ENCODE data around the gene DESI2. TPM values are rescaled to one million over a fixed set of nuclear protein-coding genes. Genes with fewer than 3 reads are reported as not detected.
"Not testable (repeated sequence)": the region's sequence is repeated elsewhere in the genome, so short reads cannot be mapped to it uniquely, and the experiment has no call there.

Gene DESI2
- total RNA-seq, 1 experiment from 2014 or later: 58.7 TPM

- no peak overlapping the region for H3K9ac ChIP-seq (ENCODE audit: low read length)
- peaks cover 27% of the 10 kb centered on the region for H4K20me1 ChIP-seq (ENCODE audit: low read length)
- no peak overlapping the region for H2AFZ ChIP-seq (ENCODE audit: low read length)
- POLR2A ChIA-PET (ENCODE audit: unreplicated experiment): no interaction called here
- CTCF ChIA-PET: no interaction called here
- DNase-seq (no peak), ATAC-seq (no peak)
- H3K9me2 ChIP-seq (replicated peaks; ENCODE audit: low read length): no peaks in the 10 kb centered on the region
- H3K4me3 ChIP-seq (ENCODE audit: low read length): no peak overlapping the region
- H3K36me3 ChIP-seq (ENCODE audit: low read depth, low read length): peaks cover 32% of the 10 kb centered on the region
- H3K4me2 ChIP-seq (ENCODE audit: low read length): no peak overlapping the region
- H3K27ac ChIP-seq (ENCODE audit: low read length): no peak overlapping the region
- H3K27me3 ChIP-seq (ENCODE audit: low read length): no peaks in the 10 kb centered on the region
- H3K79me2 ChIP-seq (ENCODE audit: low read length): peaks cover 86% of the 10 kb centered on the region
- H3F3A ChIP-seq (ENCODE audit: low read length, unreplicated experiment): no peaks in the 10 kb centered on the region
- no TSS peak for BruUV-seq (replicated peaks)
- TF ChIP-seq EZH2phosphoT487 (IDR thresholded peaks at IDR 0.05; ENCODE audit: borderline replicate concordance, low read length): no peak
- TF ChIP-seq EZH2 (IDR thresholded peaks at IDR 0.05; ENCODE audit: low read length, unreplicated experiment): no peak
- no peak for TF ChIP-seq CTCF (conservative IDR thresholded peaks at IDR 0.05; ENCODE audit: low read depth, low read length)
- no peaks in the 10 kb centered on the region for H3K9me3 ChIP-seq (ENCODE audit: low read length)
- H3K4me1 ChIP-seq (ENCODE audit: insufficient read depth, low read length): peaks cover 31% of the 10 kb centered on the region
- intact Hi-C loops (cut with micrococcal nuclease): loop anchor here (5.0 to 10.0 kb wide), 2 partner anchors 57 to 305 kb away; no protein-coding TSS in a partner anchor
Measured at GRCh38 chr1:244657421-244657820, 4.5 kb downstream of the DESI2 start.

- H3K9ac ChIP-seq (ENCODE audit: low read length): no peak overlapping the region
- H4K20me1 ChIP-seq (ENCODE audit: low read length): peaks cover 15% of the 10 kb centered on the region
- intact Hi-C loops (cut with micrococcal nuclease): loop anchor here (5.0 to 10.0 kb wide), 2 partner anchors 55 to 303 kb away; no protein-coding TSS in a partner anchor
- H3K4me2 ChIP-seq (ENCODE audit: low read length): no peak overlapping the region
- no peaks in the 10 kb centered on the region for H3F3A ChIP-seq (ENCODE audit: low read length, unreplicated experiment)
- H3K4me3 ChIP-seq (ENCODE audit: low read length): no peak overlapping the region
- H3K79me2 ChIP-seq (ENCODE audit: low read length): peaks cover 91% of the 10 kb centered on the region
- H3K9me2 ChIP-seq (replicated peaks; ENCODE audit: low read length): no peaks in the 10 kb centered on the region
- DNase-seq: peak; percentile 37
- H3K9me3 ChIP-seq (ENCODE audit: low read length): no peaks in the 10 kb centered on the region
- no peak overlapping the region for H3K27ac ChIP-seq (ENCODE audit: low read length)
- H3K4me1 ChIP-seq (ENCODE audit: insufficient read depth, low read length): peaks cover 31% of the 10 kb centered on the region
- no peak for ATAC-seq
- no peak overlapping the region for H2AFZ ChIP-seq (ENCODE audit: low read length)
- no peaks in the 10 kb centered on the region for H3K27me3 ChIP-seq (ENCODE audit: low read length)
- CTCF ChIA-PET: no interaction called here
- POLR2A ChIA-PET (ENCODE audit: unreplicated experiment): no interaction called here
- no TSS peak for BruUV-seq (replicated peaks)
- TF ChIP-seq EZH2phosphoT487 (IDR thresholded peaks at IDR 0.05; ENCODE audit: borderline replicate concordance, low read length): no peak
- TF ChIP-seq EZH2 (IDR thresholded peaks at IDR 0.05; ENCODE audit: low read length, unreplicated experiment): no peak
- TF ChIP-seq CTCF (conservative IDR thresholded peaks at IDR 0.05; ENCODE audit: low read depth, low read length): no peak
- peaks cover 32% of the 10 kb centered on the region for H3K36me3 ChIP-seq (ENCODE audit: low read depth, low read length)
Measured at GRCh38 chr1:244659694-244660093, 6.8 kb downstream of the DESI2 start.

- intact Hi-C loops (cut with micrococcal nuclease): no loop called here
- Histone ChIP-seq H3K4me2 (ENCODE audit: low read length) (no peak overlapping the region), H3K9me2 (replicated peaks; ENCODE audit: low read length) (no peaks in the 10 kb centered on the region), H3K9me3 (ENCODE audit: low read length) (no peaks in the 10 kb centered on the region), H3K9ac (ENCODE audit: low read length) (no peak overlapping the region), H3K27me3 (ENCODE audit: low read length) (no peaks in the 10 kb centered on the region), H3K4me1 (ENCODE audit: insufficient read depth, low read length) (peaks cover 22% of the 10 kb centered on the region), H2AFZ (ENCODE audit: low read length) (no peak overlapping the region), H4K20me1 (ENCODE audit: low read length) (peaks cover 6% of the 10 kb centered on the region), H3K27ac (ENCODE audit: low read length) (no peak overlapping the region), H3K4me3 (ENCODE audit: low read length) (no peak overlapping the region), H3K36me3 (ENCODE audit: low read depth, low read length) (peaks cover 32% of the 10 kb centered on the region), H3F3A (ENCODE audit: low read length, unreplicated experiment) (no peaks in the 10 kb centered on the region), H3K79me2 (ENCODE audit: low read length) (peaks cover 91% of the 10 kb centered on the region)
- no TSS peak for BruUV-seq (replicated peaks)
- ATAC-seq (no peak), DNase-seq (no peak)
- ChIA-PET CTCF (no interaction called here), POLR2A (ENCODE audit: unreplicated experiment) (no interaction called here)
- TF ChIP-seq EZH2phosphoT487 (IDR thresholded peaks at IDR 0.05; ENCODE audit: borderline replicate concordance, low read length): no peak
- TF ChIP-seq EZH2 (IDR thresholded peaks at IDR 0.05; ENCODE audit: low read length, unreplicated experiment): no peak
- TF ChIP-seq CTCF (conservative IDR thresholded peaks at IDR 0.05; ENCODE audit: low read depth, low read length): no peak
Measured at GRCh38 chr1:244660595-244660994, 7.7 kb downstream of the DESI2 start.

GRCh38 chr1:244661569-244662312 is 8.8 kb downstream of the DESI2 start:
- H3K9me3 ChIP-seq (ENCODE audit: low read length); H3F3A ChIP-seq (ENCODE audit: low read length, unreplicated experiment); POLR2A ChIA-PET (ENCODE audit: unreplicated experiment); H4K20me1 ChIP-seq (ENCODE audit: low read length); H2AFZ ChIP-seq (ENCODE audit: low read length); H3K9ac ChIP-seq (ENCODE audit: low read length); H3K9me2 ChIP-seq (replicated peaks; ENCODE audit: low read length); ATAC-seq; H3K27ac ChIP-seq (ENCODE audit: low read length); H3K27me3 ChIP-seq (ENCODE audit: low read length); DNase-seq; CTCF ChIA-PET; H3K4me2 ChIP-seq (ENCODE audit: low read length); BruUV-seq (replicated peaks); intact Hi-C loops (cut with micrococcal nuclease); H3K4me3 ChIP-seq (ENCODE audit: low read length): not testable (repeated sequence)
- H3K4me1 ChIP-seq (ENCODE audit: insufficient read depth, low read length): peaks cover 13% of the 10 kb centered on the region
- peaks cover 90% of the 10 kb centered on the region for H3K79me2 ChIP-seq (ENCODE audit: low read length)
- H3K36me3 ChIP-seq (ENCODE audit: low read depth, low read length): peaks cover 32% of the 10 kb centered on the region

Measured in PC-3 (cell line).